ENCODE data around the gene NAP1L1.

Gene NAP1L1, protein sequence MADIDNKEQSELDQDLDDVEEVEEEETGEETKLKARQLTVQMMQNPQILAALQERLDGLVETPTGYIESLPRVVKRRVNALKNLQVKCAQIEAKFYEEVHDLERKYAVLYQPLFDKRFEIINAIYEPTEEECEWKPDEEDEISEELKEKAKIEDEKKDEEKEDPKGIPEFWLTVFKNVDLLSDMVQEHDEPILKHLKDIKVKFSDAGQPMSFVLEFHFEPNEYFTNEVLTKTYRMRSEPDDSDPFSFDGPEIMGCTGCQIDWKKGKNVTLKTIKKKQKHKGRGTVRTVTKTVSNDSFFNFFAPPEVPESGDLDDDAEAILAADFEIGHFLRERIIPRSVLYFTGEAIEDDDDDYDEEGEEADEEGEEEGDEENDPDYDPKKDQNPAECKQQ

DNA sequence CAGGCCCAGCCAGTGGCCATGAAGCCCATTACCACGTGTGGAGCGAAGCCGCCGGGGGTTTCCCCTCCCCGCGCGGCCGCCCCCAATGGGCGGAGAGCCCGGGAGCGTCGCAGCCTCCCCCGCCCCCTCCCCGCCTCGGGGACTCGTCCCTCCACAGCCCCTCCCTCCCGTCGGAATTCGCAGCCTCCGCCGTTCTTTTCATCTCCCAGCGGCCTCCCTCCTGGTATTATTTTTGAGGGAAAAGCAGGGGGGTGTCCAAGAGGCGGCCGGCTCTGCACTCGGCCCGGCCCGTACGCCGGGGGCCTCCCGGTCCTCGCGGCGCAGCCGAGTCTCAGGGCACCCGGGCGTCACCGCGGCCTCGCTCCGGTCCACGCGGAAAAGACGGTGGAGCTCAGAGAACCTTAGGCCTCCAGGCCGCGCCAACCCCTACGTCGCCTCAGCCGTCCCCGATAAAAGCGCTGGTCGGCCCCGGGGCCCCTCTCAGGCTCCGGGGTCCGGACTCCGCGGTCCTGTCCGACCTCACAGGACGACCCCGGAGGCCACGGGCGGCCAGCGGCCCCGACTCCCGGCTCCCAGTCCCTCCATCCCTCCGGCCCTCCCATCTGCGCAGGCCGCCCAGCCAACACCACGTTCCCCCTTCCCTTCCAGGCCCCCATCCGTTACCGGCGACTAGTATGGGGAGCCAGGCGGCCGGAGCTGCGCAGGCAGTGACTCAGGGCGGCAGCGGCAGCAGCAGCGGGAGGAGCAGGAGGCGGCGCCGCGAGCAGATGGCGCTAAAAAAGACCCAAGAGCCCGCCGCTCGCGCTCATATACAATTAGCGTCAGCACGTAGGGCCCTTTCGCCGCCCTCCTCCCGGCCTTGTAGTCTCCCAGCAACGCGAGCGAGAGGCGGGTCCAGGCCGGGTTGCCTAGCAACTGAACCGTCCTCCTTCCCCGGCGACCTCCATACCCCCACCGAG is at the start of gene NAP1L1:
Gene NAP1L1 (minus strand): TSS at position 782 of the 959 bp plus-strand sequence. CDS start 10,466 bp downstream, outside the sequence.
- peak; percentile 89 to 93 (median 90) for DNase-seq

DNA sequence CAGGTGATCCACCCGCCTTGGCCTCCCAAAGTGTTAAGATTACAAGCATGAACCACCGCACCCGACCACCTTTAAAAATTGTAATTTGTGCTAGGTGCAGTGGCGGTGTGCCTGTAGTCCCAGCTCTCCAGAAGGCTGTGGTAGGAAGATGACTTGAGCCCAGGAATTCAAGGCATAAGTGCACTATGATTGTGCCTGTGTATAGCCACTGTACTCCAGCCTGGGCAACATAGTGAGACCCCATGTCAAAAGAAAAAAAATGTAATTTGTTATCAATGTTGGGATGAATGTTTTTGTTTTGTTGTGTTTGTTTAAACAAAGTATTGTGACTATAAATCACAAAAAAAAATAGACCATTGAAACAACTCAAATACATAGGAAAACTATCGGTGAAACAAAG is 43.1 kb upstream of the NAP1L1 start:
- no peak for DNase-seq

DNA sequence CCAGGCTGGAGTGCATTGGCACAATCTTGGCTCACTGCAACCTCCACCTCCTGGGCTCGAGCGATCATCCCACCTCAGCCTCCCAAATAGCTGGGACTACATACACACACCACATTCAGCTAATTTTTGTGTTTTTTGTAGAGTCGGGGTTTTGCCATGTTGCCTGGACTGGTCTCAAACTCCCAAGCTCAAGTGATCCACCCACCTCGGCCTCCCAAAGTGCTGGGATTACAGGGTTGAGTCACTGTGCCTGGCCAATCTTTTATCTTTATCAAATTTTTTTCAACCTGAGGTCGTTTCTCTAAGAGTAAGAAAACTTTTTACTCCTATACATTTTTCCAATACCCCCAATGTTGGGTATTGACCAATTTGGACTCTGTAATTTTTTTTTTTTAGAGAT is 40.0 kb upstream of the NAP1L1 start:
- DNase-seq: no peak

- no peak for DNase-seq
Measured at GRCh38 chr12:76123259-76124212, 39.1 kb upstream of the NAP1L1 start.

DNA sequence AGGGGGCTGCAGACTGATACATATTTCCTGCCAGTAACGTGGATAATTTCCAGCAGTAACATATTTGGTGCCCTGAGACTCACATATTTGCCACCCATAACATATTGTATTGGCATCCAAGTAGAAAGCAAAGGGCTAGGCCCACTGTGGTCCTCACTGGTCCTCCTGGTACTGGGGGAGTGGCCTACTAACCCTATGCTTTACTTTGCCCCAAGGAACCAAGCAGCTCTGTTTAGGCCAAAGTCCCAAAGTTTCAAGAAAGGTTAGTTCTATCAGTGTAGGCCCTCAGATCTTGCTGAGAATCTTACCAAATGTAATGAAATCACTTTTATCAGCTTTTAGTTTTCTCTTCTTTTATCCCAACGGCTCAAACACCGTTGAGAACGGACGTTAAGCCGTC is 35.4 kb upstream of the NAP1L1 start:
- DNase-seq: no peak

- DNase-seq: no peak
Measured at GRCh38 chr12:76117751-76118150, 33.3 kb upstream of the NAP1L1 start.

GRCh38 chr12:76117067-76117691 is 32.7 kb upstream of the NAP1L1 start:
- DNase-seq: no peak

- no peak for DNase-seq
Measured at GRCh38 chr12:76113800-76114757, 29.6 kb upstream of the NAP1L1 start.

- no peak for DNase-seq
Measured at GRCh38 chr12:76111209-76111749, 26.8 kb upstream of the NAP1L1 start.

DNA sequence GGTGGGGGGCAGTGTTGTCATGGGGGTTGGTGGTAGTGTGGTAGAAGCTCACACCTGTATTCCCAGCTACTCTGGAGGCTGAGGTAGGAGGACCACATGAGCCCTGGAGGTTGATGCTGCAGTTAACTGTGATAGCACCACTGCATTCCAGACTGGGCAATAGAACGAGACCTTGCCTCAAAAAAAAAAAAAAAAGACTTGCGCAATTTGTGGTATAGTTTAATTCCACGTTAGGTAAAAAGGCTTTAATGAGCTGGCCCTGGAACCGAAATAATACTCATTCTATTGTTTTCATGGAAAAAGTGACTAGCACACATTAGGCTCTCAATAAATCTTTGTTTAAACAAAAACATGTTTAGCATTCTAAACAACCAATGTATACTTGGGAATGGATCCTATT is 25.4 kb upstream of the NAP1L1 start:
- no peak for DNase-seq

- DNase-seq: no peak
Measured at GRCh38 chr12:76108356-76108755, 23.9 kb upstream of the NAP1L1 start.

GRCh38 chr12:76106631-76107030 is 22.1 kb upstream of the NAP1L1 start:
- DNase-seq: no peak

- DNase-seq: no peak
Measured at GRCh38 chr12:76103958-76104357, 19.5 kb upstream of the NAP1L1 start.

GRCh38 chr12:76101739-76102385 is 17.4 kb upstream of the NAP1L1 start:
- no peak for DNase-seq

- no peak for DNase-seq
Measured at GRCh38 chr12:76096079-76096646, 11.7 kb upstream of the NAP1L1 start.

DNA sequence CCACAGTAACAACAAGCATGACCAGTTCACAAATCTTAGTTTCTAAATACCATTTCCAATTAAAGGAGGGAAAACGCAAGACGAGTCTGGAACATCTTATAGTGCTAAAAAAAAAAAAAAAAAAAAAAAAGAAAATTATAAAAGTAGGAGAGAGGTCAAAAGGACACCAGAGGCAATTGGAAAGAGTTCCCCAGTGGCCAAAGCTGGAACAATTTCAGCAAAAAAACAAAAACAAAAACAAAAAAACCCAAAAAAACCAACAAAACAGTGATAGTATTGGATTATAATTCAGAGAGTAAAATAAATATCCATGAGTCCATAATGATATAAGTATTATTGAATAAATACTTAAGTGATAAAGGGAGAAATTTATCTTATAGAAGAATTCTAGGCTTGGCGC is 10.3 kb upstream of the NAP1L1 start:
- no peak for DNase-seq

GRCh38 chr12:76091246-76091754 is 6.8 kb upstream of the NAP1L1 start:
- no peak for DNase-seq

- DNase-seq: no peak
Measured at GRCh38 chr12:76085520-76085868, 1.0 kb upstream of the NAP1L1 start.

GRCh38 chr12:76084863-76085519 is 506 bp upstream of the NAP1L1 start:
- peak in 3 of 4 experiments; percentile 44 to 81 (median 60) for DNase-seq
